WTC11 (cell line): Measurements from ENCODE around the gene CSTF1. TPM values are rescaled to one million over a fixed set of nuclear protein-coding genes. Genes with fewer than 3 reads are reported as not detected.

Experiments used
- ATAC-seq: fragments of 200-7000 bp; cut with Tn5 transposase; 2 replicates; pipeline ENCODE4 v1.10.0; 2021; ENCODE audit warnings: mild to moderate bottlenecking, moderate library complexity
- CTCF ChIA-PET: fragments of 300-600 bp; sonication (Branson Sonifier 250); formaldehyde crosslinking; loops from one replicate; lab custom pipeline; 2021; ENCODE audit warnings: antibody characterized with exemption; lab: Charles Lee
- POLR2A ChIA-PET: fragments of 350-600 bp; sonication (Branson Sonifier 250); formaldehyde crosslinking; loops from one replicate; lab custom pipeline; 2021; ENCODE audit warnings: antibody characterized with exemption; lab: Charles Lee
- DNase-seq: peaks from one replicate; pipeline ENCODE4 v3.0.0; 2021; ENCODE audit warnings: low spot score
- H3K27ac Mint-ChIP-seq: 2 replicates; pipeline ENCODE4 v1.8.0; 2021; ENCODE audit warnings: mixed read lengths
- H3K27me3 Mint-ChIP-seq: 2 replicates; pipeline ENCODE4 v1.8.0; 2021; ENCODE audit warnings: low read depth, mild to moderate bottlenecking, moderate library complexity, mixed read lengths
- H3K36me3 Mint-ChIP-seq: 2 replicates; pipeline ENCODE4 v1.8.0; 2021; ENCODE audit warnings: mixed read lengths
- H3K4me1 Mint-ChIP-seq: 2 replicates; pipeline ENCODE4 v1.8.0; 2022; ENCODE audit warnings: mixed read lengths
- H3K4me3 Mint-ChIP-seq: 2 replicates; pipeline ENCODE4 v1.8.0; 2021; ENCODE audit warnings: mild to moderate bottlenecking, moderate library complexity, mixed read lengths
- H3K9me3 Mint-ChIP-seq: 2 replicates; pipeline ENCODE4 v1.8.0; 2021; ENCODE audit warnings: mixed read lengths
- AR ChIP-seq: fragments of 250-450 bp; sonication (Bioruptor Pico); IDR thresholded peaks from 2 replicates; pipeline ENCODE4 v1.9.0; 2021; ENCODE audit warnings: mild to moderate bottlenecking
- FOXJ3 ChIP-seq: sonication (generic); formaldehyde crosslinking; IDR thresholded peaks from 2 replicates; pipeline ENCODE4 v1.9.0; 2021; ENCODE audit warnings: missing genetic modification reagents, mild to moderate bottlenecking, borderline replicate concordance
- MXD4 ChIP-seq: fragments of 250-450 bp; sonication (Bioruptor Pico); IDR thresholded peaks from 2 replicates; pipeline ENCODE4 v1.8.0; 2021; ENCODE audit warnings: mild to moderate bottlenecking, moderate library complexity, borderline replicate concordance
- MYBL2 ChIP-seq: sonication (generic); formaldehyde crosslinking; IDR thresholded peaks from 2 replicates; pipeline ENCODE4 v1.8.1; 2023; ENCODE audit warnings: mild to moderate bottlenecking, moderate library complexity, missing genetic modification reagents
- NR2C2 ChIP-seq: sonication (generic); formaldehyde crosslinking; IDR thresholded peaks from 2 replicates; pipeline ENCODE4 v1.8.0; 2022; ENCODE audit warnings: mild to moderate bottlenecking, missing genetic modification reagents
- RELA ChIP-seq: sonication (generic); formaldehyde crosslinking; IDR thresholded peaks from 2 replicates; pipeline ENCODE4 v1.8.1; 2022; ENCODE audit warnings: missing genetic modification reagents, mild to moderate bottlenecking, borderline replicate concordance
- TCF7 ChIP-seq: sonication (generic); formaldehyde crosslinking; IDR thresholded peaks from 2 replicates; pipeline ENCODE4 v1.8.0; 2022; ENCODE audit warnings: mild to moderate bottlenecking, low read depth, missing genetic modification reagents, moderate library complexity
- ZBTB21 ChIP-seq: sonication (generic); formaldehyde crosslinking; IDR thresholded peaks from 2 replicates; pipeline ENCODE4 v1.8.1; 2023; ENCODE audit warnings: mild to moderate bottlenecking, missing genetic modification reagents, borderline replicate concordance
- ZMAT4 ChIP-seq: fragments of 250-450 bp; sonication (Bioruptor Pico); IDR thresholded peaks from 2 replicates; pipeline ENCODE4 v1.9.0; 2021; ENCODE audit warnings: mild to moderate bottlenecking
- ZNF138 ChIP-seq: sonication (generic); formaldehyde crosslinking; conservative IDR thresholded peaks from 2 replicates; pipeline ENCODE4 v1.8.1; 2022; ENCODE audit warnings: mild to moderate bottlenecking, moderate library complexity, missing genetic modification reagents
- ZNF416 ChIP-seq: fragments of 250-450 bp; sonication (Bioruptor Pico); IDR thresholded peaks from 2 replicates; pipeline ENCODE4 v1.9.0; 2021; ENCODE audit warnings: mild to moderate bottlenecking, inconsistent platforms
- total RNA-seq: library from RNA; stranded (reverse); gene quantifications from 3 replicates; pipeline ENCODE4 v1.2.3, GENCODE V29; 2021
- TF ChIP-seq, protein P1 (sequence below): sonication (generic); formaldehyde crosslinking; IDR thresholded peaks from 2 replicates; pipeline ENCODE4 v1.8.0; 2023; ENCODE audit warnings: missing genetic modification reagents, mild to moderate bottlenecking, borderline replicate concordance
- TF ChIP-seq, protein P2 (sequence below): fragments of 250-450 bp; sonication (Bioruptor Pico); conservative IDR thresholded peaks from 2 replicates; pipeline ENCODE4 v1.9.0; 2021; ENCODE audit warnings: mild to moderate bottlenecking
- TF ChIP-seq, protein P3 (sequence below): sonication (generic); formaldehyde crosslinking; IDR thresholded peaks from 2 replicates; pipeline ENCODE4 v1.8.1; 2023; ENCODE audit warnings: mild to moderate bottlenecking, missing genetic modification reagents, moderate library complexity
- TF ChIP-seq, protein P4 (sequence below): sonication (generic); formaldehyde crosslinking; IDR thresholded peaks from 2 replicates; pipeline ENCODE4 v1.8.1; 2022; ENCODE audit warnings: low read depth, mild to moderate bottlenecking, moderate library complexity, missing genetic modification reagents, borderline replicate concordance

The CSTF1 gene
- total RNA-seq, 1 experiment from 2014 or later = 58.5 TPM

- H3K4me3 Mint-ChIP-seq = no peak overlapping the region
- POLR2A ChIA-PET = no interaction called here
- H3K9me3 Mint-ChIP-seq = no peaks in the 10 kb centered on the region
- no peak for DNase-seq
- H3K27ac Mint-ChIP-seq = no peak overlapping the region
- H3K27me3 Mint-ChIP-seq = no peaks in the 10 kb centered on the region
- no peak for ATAC-seq
- no peaks in the 10 kb centered on the region for H3K4me1 Mint-ChIP-seq
- CTCF ChIA-PET = no interaction called here
- TF ChIP-seq NR2C2 (no peak), FOXJ3 (CRISPR knock-in tag) (no peak), ZNF138 (CRISPR knock-in tag) (no peak), TCF7 (CRISPR knock-in tag) (no peak), ZNF416 (CRISPR knock-in tag) (no peak), ZMAT4 (no peak), RELA (CRISPR knock-in tag) (no peak), ZBTB21 (CRISPR knock-in tag) (no peak), AR (CRISPR knock-in tag) (no peak), MYBL2 (CRISPR knock-in tag) (no peak), MXD4 (no peak)
- TF ChIP-seq, protein P1, sequence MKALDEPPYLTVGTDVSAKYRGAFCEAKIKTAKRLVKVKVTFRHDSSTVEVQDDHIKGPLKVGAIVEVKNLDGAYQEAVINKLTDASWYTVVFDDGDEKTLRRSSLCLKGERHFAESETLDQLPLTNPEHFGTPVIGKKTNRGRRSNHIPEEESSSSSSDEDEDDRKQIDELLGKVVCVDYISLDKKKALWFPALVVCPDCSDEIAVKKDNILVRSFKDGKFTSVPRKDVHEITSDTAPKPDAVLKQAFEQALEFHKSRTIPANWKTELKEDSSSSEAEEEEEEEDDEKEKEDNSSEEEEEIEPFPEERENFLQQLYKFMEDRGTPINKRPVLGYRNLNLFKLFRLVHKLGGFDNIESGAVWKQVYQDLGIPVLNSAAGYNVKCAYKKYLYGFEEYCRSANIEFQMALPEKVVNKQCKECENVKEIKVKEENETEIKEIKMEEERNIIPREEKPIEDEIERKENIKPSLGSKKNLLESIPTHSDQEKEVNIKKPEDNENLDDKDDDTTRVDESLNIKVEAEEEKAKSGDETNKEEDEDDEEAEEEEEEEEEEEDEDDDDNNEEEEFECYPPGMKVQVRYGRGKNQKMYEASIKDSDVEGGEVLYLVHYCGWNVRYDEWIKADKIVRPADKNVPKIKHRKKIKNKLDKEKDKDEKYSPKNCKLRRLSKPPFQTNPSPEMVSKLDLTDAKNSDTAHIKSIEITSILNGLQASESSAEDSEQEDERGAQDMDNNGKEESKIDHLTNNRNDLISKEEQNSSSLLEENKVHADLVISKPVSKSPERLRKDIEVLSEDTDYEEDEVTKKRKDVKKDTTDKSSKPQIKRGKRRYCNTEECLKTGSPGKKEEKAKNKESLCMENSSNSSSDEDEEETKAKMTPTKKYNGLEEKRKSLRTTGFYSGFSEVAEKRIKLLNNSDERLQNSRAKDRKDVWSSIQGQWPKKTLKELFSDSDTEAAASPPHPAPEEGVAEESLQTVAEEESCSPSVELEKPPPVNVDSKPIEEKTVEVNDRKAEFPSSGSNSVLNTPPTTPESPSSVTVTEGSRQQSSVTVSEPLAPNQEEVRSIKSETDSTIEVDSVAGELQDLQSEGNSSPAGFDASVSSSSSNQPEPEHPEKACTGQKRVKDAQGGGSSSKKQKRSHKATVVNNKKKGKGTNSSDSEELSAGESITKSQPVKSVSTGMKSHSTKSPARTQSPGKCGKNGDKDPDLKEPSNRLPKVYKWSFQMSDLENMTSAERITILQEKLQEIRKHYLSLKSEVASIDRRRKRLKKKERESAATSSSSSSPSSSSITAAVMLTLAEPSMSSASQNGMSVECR (CRISPR knock-in tag) = no peak
- TF ChIP-seq, protein P2, sequence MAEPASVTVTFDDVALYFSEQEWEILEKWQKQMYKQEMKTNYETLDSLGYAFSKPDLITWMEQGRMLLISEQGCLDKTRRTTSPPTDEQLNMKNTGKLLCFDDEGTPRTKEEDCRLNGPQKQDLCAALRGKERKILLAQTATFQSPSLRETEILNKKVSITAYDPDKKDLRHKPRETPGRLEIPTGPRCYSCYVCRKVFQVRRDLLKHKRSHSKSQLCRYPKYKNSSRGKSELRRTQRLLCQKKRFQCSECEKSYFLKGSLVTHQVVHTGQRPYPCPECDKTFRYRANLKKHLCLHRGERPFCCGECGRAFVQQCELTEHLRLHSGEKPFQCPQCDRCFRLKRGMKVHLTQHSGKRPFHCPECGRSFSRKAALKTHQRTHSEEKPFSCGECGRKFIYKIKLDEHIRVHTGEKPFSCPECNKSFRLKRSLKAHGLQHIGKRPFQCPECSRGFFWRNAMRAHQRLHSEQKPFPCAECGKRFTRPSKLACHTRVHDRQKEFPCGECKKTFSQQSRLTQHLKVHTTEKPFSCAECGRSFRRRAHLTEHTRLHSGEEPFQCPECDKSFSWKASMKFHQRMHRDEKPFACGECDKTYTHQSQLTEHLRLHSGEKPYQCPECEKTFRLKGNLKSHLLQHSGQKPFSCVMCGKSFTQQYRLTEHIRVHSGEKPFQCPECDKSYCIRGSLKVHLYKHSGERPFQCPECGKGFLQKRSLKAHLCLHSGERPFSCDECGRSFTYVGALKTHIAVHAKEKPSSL = no peak
- TF ChIP-seq, protein P3, sequence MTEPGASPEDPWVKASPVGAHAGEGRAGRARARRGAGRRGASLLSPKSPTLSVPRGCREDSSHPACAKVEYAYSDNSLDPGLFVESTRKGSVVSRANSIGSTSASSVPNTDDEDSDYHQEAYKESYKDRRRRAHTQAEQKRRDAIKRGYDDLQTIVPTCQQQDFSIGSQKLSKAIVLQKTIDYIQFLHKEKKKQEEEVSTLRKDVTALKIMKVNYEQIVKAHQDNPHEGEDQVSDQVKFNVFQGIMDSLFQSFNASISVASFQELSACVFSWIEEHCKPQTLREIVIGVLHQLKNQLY = no peak
- TF ChIP-seq, protein P4, sequence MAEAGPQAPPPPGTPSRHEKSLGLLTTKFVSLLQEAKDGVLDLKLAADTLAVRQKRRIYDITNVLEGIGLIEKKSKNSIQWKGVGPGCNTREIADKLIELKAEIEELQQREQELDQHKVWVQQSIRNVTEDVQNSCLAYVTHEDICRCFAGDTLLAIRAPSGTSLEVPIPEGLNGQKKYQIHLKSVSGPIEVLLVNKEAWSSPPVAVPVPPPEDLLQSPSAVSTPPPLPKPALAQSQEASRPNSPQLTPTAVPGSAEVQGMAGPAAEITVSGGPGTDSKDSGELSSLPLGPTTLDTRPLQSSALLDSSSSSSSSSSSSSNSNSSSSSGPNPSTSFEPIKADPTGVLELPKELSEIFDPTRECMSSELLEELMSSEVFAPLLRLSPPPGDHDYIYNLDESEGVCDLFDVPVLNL (CRISPR knock-in tag) = no peak
- peaks cover 82% of the 10 kb centered on the region for H3K36me3 Mint-ChIP-seq
Measured at GRCh38 chr20:56381501-56381900, 10.9 kb upstream of the CSTF1 start.
